HCT116 (cell line): ENCODE results near the gene MALRD1. TPM values are rescaled to one million over a fixed set of nuclear protein-coding genes. Genes with fewer than 3 reads are reported as not detected.

Source experiments
- ATAC-seq: fragments of 200-7000 bp; cut with Tn5 transposase; 2 replicates; pipeline ENCODE4 v1.9.1; 2020; ENCODE audit warnings: mild to moderate bottlenecking, moderate library complexity
- BruUV-seq: library from RNA; stranded (reverse); fragments of 400-500 nt; replicated peaks from 2 replicates; lab custom pipeline; 2021; lab: Mats Ljungman, UMichigan
- CTCF ChIA-PET: fragments of 300-600 bp; sonication (Branson Sonifier 250); formaldehyde crosslinking; loops from one replicate; lab custom pipeline; 2021; ENCODE audit warnings: antibody characterized with exemption; lab: Charles Lee
- POLR2A ChIA-PET: fragments of 300-600, 350-600 bp; sonication (Branson Sonifier 250); formaldehyde crosslinking; loops from one replicate; lab custom pipeline; 2021; ENCODE audit warnings: antibody characterized with exemption; lab: Charles Lee
- RAD21 ChIA-PET, 2 experiments: fragments of 300-600 bp; sonication (Branson Sonifier 250); formaldehyde crosslinking; loops; one replicate each; lab custom pipeline; 2023; ENCODE audit warnings: low total read pairs in 2 of 2; ENCODE audit not compliant: uncharacterized antibody in 2 of 2, unreplicated experiment in 2 of 2, low non-redundant PET in 1 of 2; lab: Charles Lee
- DNase-seq: peaks from one replicate; pipeline ENCODE4 v3.0.0-alpha.2; 2010; ENCODE audit warnings: low read depth, low spot score
- H2AFZ ChIP-seq: fragments of 200-600 bp; shearing (Covaris generic), sonication (generic); 2 replicates; pipeline ENCODE4 v1.6.1; 2017; ENCODE audit warnings: low read depth, mixed run types, mixed read lengths, antibody characterized with exemption, low read length; ENCODE audit not compliant: poor library complexity, severe bottlenecking
- H3K27ac ChIP-seq: 2 replicates; pipeline ENCODE4 v1.5.1; 2012; ENCODE audit warnings: low read depth, low read length
- H3K27me3 ChIP-seq: fragments of 200-600 bp; sonication (generic); 2 replicates; pipeline ENCODE4 v1.6.1; 2016; ENCODE audit warnings: mixed run types, low read length, mixed read lengths; ENCODE audit not compliant: insufficient read depth
- H3K36me3 ChIP-seq, 2 experiments: fragments of 200-500 bp in 1 of 2; fragments of 200-600 bp in 1 of 2; sonication (Bioruptor generic) in 1 of 2; sonication (generic) in 1 of 2; 2 replicates each; pipeline versions ENCODE4 v1.5.1 to v1.6.1; 2014 to 2016; ENCODE audit warnings: low read length in 2 of 2, inconsistent platforms in 1 of 2, mixed read lengths in 1 of 2, mixed run types in 1 of 2; ENCODE audit not compliant: insufficient read depth in 2 of 2, control insufficient read depth in 1 of 2
- H3K4me1 ChIP-seq, 2 experiments: fragments of 200-600 bp in 1 of 2; sonication (generic) in 1 of 2; 2 replicates each; pipeline versions ENCODE4 v1.5.1 to v1.6.1; 2012 to 2017; ENCODE audit warnings: low read length in 2 of 2, inconsistent platforms in 1 of 2, mild to moderate bottlenecking in 1 of 2, mixed read lengths in 1 of 2, mixed run types in 1 of 2, moderate library complexity in 1 of 2; ENCODE audit not compliant: insufficient read depth in 2 of 2, control insufficient read depth in 1 of 2
- H3K4me2 ChIP-seq: fragments of 200-600 bp; sonication (generic); 2 replicates; pipeline ENCODE4 v1.6.1; 2017; ENCODE audit warnings: mixed run types, low read length, mixed read lengths
- H3K4me3 ChIP-seq, 2 experiments: fragments of 200-600 bp in 1 of 2; sonication (generic) in 1 of 2; replicated peaks in 1 of 2; 2 replicates each; pipeline ENCODE4 v1.5.1; 2011 to 2016; ENCODE audit warnings: low read length in 2 of 2, control low read depth in 1 of 2, low read depth in 1 of 2, mild to moderate bottlenecking in 1 of 2, mixed read lengths in 1 of 2, mixed run types in 1 of 2
- H3K79me2 ChIP-seq: fragments of 200-600 bp; sonication (generic); 2 replicates; pipeline ENCODE4 v1.6.1; 2017; ENCODE audit warnings: mild to moderate bottlenecking, mixed run types, low read length, moderate library complexity, mixed read lengths; ENCODE audit not compliant: insufficient read depth
- H3K9ac ChIP-seq: fragments of 200-600 bp; sonication (generic); 2 replicates; pipeline ENCODE4 v1.6.1; 2016; ENCODE audit warnings: low read length, mixed read lengths
- H3K9me2 ChIP-seq: fragments of 200-600 bp; sonication (generic), shearing (Covaris generic); 2 replicates; pipeline ENCODE4 v1.6.1; 2017; ENCODE audit warnings: mixed run types, mild to moderate bottlenecking, moderate library complexity; ENCODE audit not compliant: insufficient read depth
- H3K9me3 ChIP-seq, 2 experiments: fragments of 200-500 bp in 1 of 2; fragments of 200-600 bp in 1 of 2; sonication (Bioruptor generic) in 1 of 2; sonication (generic) in 1 of 2; 2 replicates each; pipeline ENCODE4 v1.6.1; 2014 to 2017; ENCODE audit warnings: low read length in 2 of 2, mixed read lengths in 2 of 2, inconsistent platforms in 1 of 2, low read depth in 1 of 2, mild to moderate bottlenecking in 1 of 2, mixed run types in 1 of 2, moderate library complexity in 1 of 2; ENCODE audit not compliant: control insufficient read depth in 1 of 2, insufficient read depth in 1 of 2
- H4K20me1 ChIP-seq: fragments of 200-600 bp; sonication (generic), shearing (Covaris generic); 2 replicates; pipeline ENCODE4 v1.6.1; 2017; ENCODE audit warnings: mixed run types, mild to moderate bottlenecking, moderate library complexity; ENCODE audit not compliant: insufficient read depth
- CEBPB ChIP-seq: IDR thresholded peaks from 2 replicates; pipeline ENCODE4 v1.6.1; 2012; ENCODE audit warnings: low read depth
- EGR1 ChIP-seq: IDR thresholded peaks from 2 replicates; pipeline ENCODE4 v1.6.1; 2012; ENCODE audit warnings: low read depth
- ELF1 ChIP-seq: IDR thresholded peaks from 2 replicates; pipeline ENCODE4 v1.6.1; 2012; ENCODE audit warnings: low read depth, borderline replicate concordance
- EZH2 ChIP-seq: fragments of 200-600 bp; sonication (generic); IDR thresholded peaks from 2 replicates; pipeline ENCODE4 v1.6.1; 2017; ENCODE audit warnings: antibody characterized with exemption, mixed run types
- EZH2phosphoT487 ChIP-seq: fragments of 200-600 bp; IDR thresholded peaks from 2 replicates; pipeline ENCODE4 v1.6.1; 2018; ENCODE audit warnings: antibody characterized with exemption, borderline replicate concordance
- MAX ChIP-seq: IDR thresholded peaks from 2 replicates; pipeline ENCODE4 v1.6.1; 2012
- POLR2A ChIP-seq: IDR thresholded peaks from 2 replicates; pipeline ENCODE4 v1.7.0; 2011; ENCODE audit warnings: borderline replicate concordance; ENCODE audit not compliant: insufficient read depth, insufficient read length; ENCODE audit errors: extremely low read depth
- POLR2AphosphoS5 ChIP-seq: IDR thresholded peaks from 2 replicates; pipeline ENCODE4 v1.6.1; 2011; ENCODE audit warnings: mild to moderate bottlenecking, low read depth, low read length, moderate library complexity
- RAD21 ChIP-seq: IDR thresholded peaks from 2 replicates; pipeline ENCODE4 v1.6.1; 2012; ENCODE audit warnings: low read depth, mild to moderate bottlenecking
- SP1 ChIP-seq: IDR thresholded peaks from 2 replicates; pipeline ENCODE4 v1.6.1; 2012; ENCODE audit warnings: low read depth
- SRF ChIP-seq: IDR thresholded peaks from 2 replicates; pipeline ENCODE4 v1.6.1; 2012; ENCODE audit warnings: low read depth
- TCF7L2 ChIP-seq: IDR thresholded peaks from 2 replicates; pipeline ENCODE4 v1.7.0; 2011; ENCODE audit warnings: borderline replicate concordance, inconsistent platforms; ENCODE audit not compliant: insufficient read depth, insufficient read length; ENCODE audit errors: extremely low read depth
- YY1 ChIP-seq: IDR thresholded peaks from 2 replicates; pipeline ENCODE4 v1.6.1; 2011; ENCODE audit warnings: low read length, low read depth, moderate library complexity, mild to moderate bottlenecking; ENCODE audit not compliant: insufficient replicate concordance; ENCODE audit errors: extremely low read depth
- ZBTB33 ChIP-seq: IDR thresholded peaks from 2 replicates; pipeline ENCODE4 v1.6.1; 2011; ENCODE audit warnings: mild to moderate bottlenecking, low read length, moderate library complexity; ENCODE audit not compliant: insufficient replicate concordance; ENCODE audit errors: extremely low read depth
- ZFX ChIP-seq: fragments of 450-650 bp; IDR thresholded peaks from 2 replicates; pipeline ENCODE4 v1.6.1; 2017
- intact Hi-C: fragments of 100-400 bp; cut with micrococcal nuclease; formaldehyde crosslinking; loops from 2 replicates; pipeline ENCODE4 v1.10.0; 2022
- total RNA-seq: library from RNA; stranded (reverse); gene quantifications from one replicate; pipeline ENCODE4 v1.2.1, GENCODE V29; 2021; ENCODE audit not compliant: unreplicated experiment
- TF ChIP-seq, protein P1 (sequence below): IDR thresholded peaks from 2 replicates; pipeline ENCODE4 v1.6.1; 2012
- TF ChIP-seq, protein P2 (sequence below): IDR thresholded peaks from 2 replicates; pipeline ENCODE4 v1.6.1; 2012; ENCODE audit warnings: low read depth

Gene MALRD1
- total RNA-seq, 1 experiment from 2014 or later: not detected

GRCh38 chr10:19480353-19480752 is 431.8 kb downstream of the MALRD1 start:
- H3K4me2 ChIP-seq: no peak overlapping the region
- no peaks in the 10 kb centered on the region for H3K4me1 ChIP-seq
- no peaks in the 10 kb centered on the region for H3K79me2 ChIP-seq
- no peak overlapping the region for H3K4me3 ChIP-seq
- TF ChIP-seq SP1 (no peak), YY1 (no peak), ZBTB33 (no peak), POLR2AphosphoS5 (no peak), MAX (no peak), ZFX (no peak), EZH2phosphoT487 (no peak), SRF (no peak), POLR2A (no peak), EZH2 (no peak), RAD21 (no peak), TCF7L2 (no peak), ELF1 (no peak), CEBPB (no peak), EGR1 (no peak)
- TF ChIP-seq, protein P1, sequence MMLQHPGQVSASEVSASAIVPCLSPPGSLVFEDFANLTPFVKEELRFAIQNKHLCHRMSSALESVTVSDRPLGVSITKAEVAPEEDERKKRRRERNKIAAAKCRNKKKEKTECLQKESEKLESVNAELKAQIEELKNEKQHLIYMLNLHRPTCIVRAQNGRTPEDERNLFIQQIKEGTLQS: no peak
- TF ChIP-seq, protein P2, sequence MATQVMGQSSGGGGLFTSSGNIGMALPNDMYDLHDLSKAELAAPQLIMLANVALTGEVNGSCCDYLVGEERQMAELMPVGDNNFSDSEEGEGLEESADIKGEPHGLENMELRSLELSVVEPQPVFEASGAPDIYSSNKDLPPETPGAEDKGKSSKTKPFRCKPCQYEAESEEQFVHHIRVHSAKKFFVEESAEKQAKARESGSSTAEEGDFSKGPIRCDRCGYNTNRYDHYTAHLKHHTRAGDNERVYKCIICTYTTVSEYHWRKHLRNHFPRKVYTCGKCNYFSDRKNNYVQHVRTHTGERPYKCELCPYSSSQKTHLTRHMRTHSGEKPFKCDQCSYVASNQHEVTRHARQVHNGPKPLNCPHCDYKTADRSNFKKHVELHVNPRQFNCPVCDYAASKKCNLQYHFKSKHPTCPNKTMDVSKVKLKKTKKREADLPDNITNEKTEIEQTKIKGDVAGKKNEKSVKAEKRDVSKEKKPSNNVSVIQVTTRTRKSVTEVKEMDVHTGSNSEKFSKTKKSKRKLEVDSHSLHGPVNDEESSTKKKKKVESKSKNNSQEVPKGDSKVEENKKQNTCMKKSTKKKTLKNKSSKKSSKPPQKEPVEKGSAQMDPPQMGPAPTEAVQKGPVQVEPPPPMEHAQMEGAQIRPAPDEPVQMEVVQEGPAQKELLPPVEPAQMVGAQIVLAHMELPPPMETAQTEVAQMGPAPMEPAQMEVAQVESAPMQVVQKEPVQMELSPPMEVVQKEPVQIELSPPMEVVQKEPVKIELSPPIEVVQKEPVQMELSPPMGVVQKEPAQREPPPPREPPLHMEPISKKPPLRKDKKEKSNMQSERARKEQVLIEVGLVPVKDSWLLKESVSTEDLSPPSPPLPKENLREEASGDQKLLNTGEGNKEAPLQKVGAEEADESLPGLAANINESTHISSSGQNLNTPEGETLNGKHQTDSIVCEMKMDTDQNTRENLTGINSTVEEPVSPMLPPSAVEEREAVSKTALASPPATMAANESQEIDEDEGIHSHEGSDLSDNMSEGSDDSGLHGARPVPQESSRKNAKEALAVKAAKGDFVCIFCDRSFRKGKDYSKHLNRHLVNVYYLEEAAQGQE: no peak
- no peaks in the 10 kb centered on the region for H3K36me3 ChIP-seq
- POLR2A ChIA-PET: no interaction called here
- RAD21 ChIA-PET: no interaction called here
- intact Hi-C loops: no loop called here
- no peak overlapping the region for H3K27ac ChIP-seq
- peaks cover 16 to 33% of the 10 kb centered on the region in 2 experiments; a peak in 2 of 4 replicates for H3K9me3 ChIP-seq
- no peaks in the 10 kb centered on the region for H3K9me2 ChIP-seq
- no peak for DNase-seq
- H3K27me3 ChIP-seq: no peaks in the 10 kb centered on the region
- no peak overlapping the region for H2AFZ ChIP-seq
- no peak overlapping the region for H3K9ac ChIP-seq
- no peak for ATAC-seq
- BruUV-seq: no TSS peak
- H4K20me1 ChIP-seq: no peaks in the 10 kb centered on the region
- CTCF ChIA-PET: no interaction called here
